GM12801 (cell line): ENCODE measurements around the gene AAR2.

Experiments
- CTCF ChIP-seq: IDR thresholded peaks from one replicate; pipeline ENCODE4 v1.5.1; 2011; ENCODE audit warnings: control low read depth; ENCODE audit not compliant: insufficient read length; ENCODE audit errors: extremely low read depth

Gene AAR2

GRCh38 chr20:36269507-36269906, 33.2 kb downstream of the AAR2 start:
- TF ChIP-seq CTCF: no peak

GRCh38 chr20:36270744-36271638, 34.7 kb downstream of the AAR2 start:
- TF ChIP-seq CTCF: no peak

GRCh38 chr20:36271639-36272546, 35.6 kb downstream of the AAR2 start:
- no peak for TF ChIP-seq CTCF

GRCh38 chr20:36272547-36273220, 36.4 kb downstream of the AAR2 start:
- TF ChIP-seq CTCF: no peak

- no peak for TF ChIP-seq CTCF
These were observed 37.3 kb downstream of the AAR2 start for GRCh38 chr20:36273414-36274180.

- TF ChIP-seq CTCF: no peak
These were observed 38.0 kb downstream of the AAR2 start for GRCh38 chr20:36274181-36274841.
